Smooth muscle cell (in vitro differentiated cells): Measurements from ENCODE around the gene PHLDA1. TPM values are rescaled to one million over a fixed set of nuclear protein-coding genes. Genes with fewer than 3 reads are reported as not detected.

Source experiments
- DNase-seq: peaks from one replicate; lab custom pipeline; 2025; ENCODE audit not compliant: unreplicated experiment; lab: John Stamatoyannopoulos, UW
- H2AFZ ChIP-seq: fragments of 200-600 bp; sonication (generic); 2 replicates; pipeline ENCODE4 v1.6.0; 2016; ENCODE audit warnings: antibody characterized with exemption, low read depth, mild to moderate bottlenecking
- H3F3A ChIP-seq: fragments of 200-600 bp; sonication (generic); 2 replicates; pipeline ENCODE4 v1.6.0; 2017; ENCODE audit warnings: antibody characterized with exemption, low read depth
- H3K27ac ChIP-seq: fragments of 200-600 bp; sonication (generic); 2 replicates; pipeline ENCODE4 v1.5.1; 2016; ENCODE audit warnings: low read depth, mild to moderate bottlenecking
- H3K27me3 ChIP-seq: fragments of 200-600 bp; sonication (generic); 2 replicates; pipeline ENCODE4 v1.6.1; 2016; ENCODE audit warnings: low read depth, mild to moderate bottlenecking
- H3K36me3 ChIP-seq: fragments of 200-600 bp; sonication (generic); 2 replicates; pipeline ENCODE4 v1.5.1; 2016; ENCODE audit warnings: low read depth
- H3K4me1 ChIP-seq: fragments of 200-600 bp; sonication (generic); 2 replicates; pipeline ENCODE4 v1.5.1; 2016; ENCODE audit warnings: low read depth
- H3K4me2 ChIP-seq: fragments of 200-600 bp; sonication (generic); 2 replicates; pipeline ENCODE4 v1.6.0; 2016; ENCODE audit warnings: mild to moderate bottlenecking
- H3K4me3 ChIP-seq: fragments of 200-600 bp; sonication (generic); 2 replicates; pipeline ENCODE4 v1.5.1; 2016; ENCODE audit warnings: mild to moderate bottlenecking
- H3K79me2 ChIP-seq: fragments of 200-600 bp; sonication (generic); 2 replicates; pipeline ENCODE4 v1.6.0; 2016; ENCODE audit warnings: low read depth, mild to moderate bottlenecking
- H3K9ac ChIP-seq: fragments of 200-600 bp; sonication (generic); 2 replicates; pipeline ENCODE4 v1.6.0; 2016; ENCODE audit warnings: low read depth
- H3K9me3 ChIP-seq: fragments of 200-600 bp; sonication (generic); replicated peaks from 2 replicates; pipeline ENCODE4 v1.5.1; 2016; ENCODE audit warnings: low read depth
- H4K20me1 ChIP-seq: fragments of 200-600 bp; sonication (generic); 2 replicates; pipeline ENCODE4 v1.6.0; 2016; ENCODE audit warnings: low read depth
- WGBS: methylation state at CpG from one replicate; pipeline ENCODE4 v1.1.7; 2016; ENCODE audit warnings: low lambda C conversion rate; 5-methylcytosine and 5-hydroxymethylcytosine counted together
- polyA plus RNA-seq: library from polyadenylated mRNA; unstranded; fragments of >200 nt; fragmentation: Nextera tagmentation; extraction: Ambion mirVana; gene quantifications from 2 replicates; pipeline ENCODE4 v1.2.1, GENCODE V29; 2016
- total RNA-seq: library from RNA; depleted of rRNA; stranded (reverse); fragments of >200 nt; gene quantifications from 2 replicates; pipeline ENCODE4 v1.2.3, GENCODE V29; 2014
- TF ChIP-seq, protein P1 (sequence below): fragments of 200-600 bp; sonication (generic); IDR thresholded peaks from 2 replicates; pipeline ENCODE4 v1.5.1; 2017; ENCODE audit warnings: borderline replicate concordance, mild to moderate bottlenecking, antibody characterized with exemption; ENCODE audit not compliant: insufficient read depth, poor library complexity, severe bottlenecking

Gene PHLDA1
- total and polyA plus RNA-seq, 2 experiments from 2014 or later: 70.2 to 88.6 TPM

DNA sequence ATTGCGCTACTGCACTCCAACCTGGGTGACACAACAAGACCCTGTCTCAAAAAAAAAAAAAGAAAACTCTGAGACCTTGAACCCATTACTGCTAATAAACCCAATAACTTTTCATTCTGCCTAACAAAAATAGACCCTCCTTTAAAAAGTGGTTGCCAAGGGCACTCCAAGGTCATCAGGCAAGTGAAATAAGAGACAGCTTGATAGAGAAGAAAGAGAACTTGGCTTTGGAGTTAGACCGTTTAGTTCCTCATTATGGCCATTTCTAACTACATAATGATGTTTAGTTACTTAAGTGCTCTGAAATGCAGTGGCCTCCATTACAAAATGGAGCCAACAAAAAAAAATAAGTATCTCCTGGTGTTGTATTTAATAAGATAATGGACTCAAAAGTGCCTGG, 55.9 kb downstream of the PHLDA1 start:
- TF ChIP-seq, protein P1, sequence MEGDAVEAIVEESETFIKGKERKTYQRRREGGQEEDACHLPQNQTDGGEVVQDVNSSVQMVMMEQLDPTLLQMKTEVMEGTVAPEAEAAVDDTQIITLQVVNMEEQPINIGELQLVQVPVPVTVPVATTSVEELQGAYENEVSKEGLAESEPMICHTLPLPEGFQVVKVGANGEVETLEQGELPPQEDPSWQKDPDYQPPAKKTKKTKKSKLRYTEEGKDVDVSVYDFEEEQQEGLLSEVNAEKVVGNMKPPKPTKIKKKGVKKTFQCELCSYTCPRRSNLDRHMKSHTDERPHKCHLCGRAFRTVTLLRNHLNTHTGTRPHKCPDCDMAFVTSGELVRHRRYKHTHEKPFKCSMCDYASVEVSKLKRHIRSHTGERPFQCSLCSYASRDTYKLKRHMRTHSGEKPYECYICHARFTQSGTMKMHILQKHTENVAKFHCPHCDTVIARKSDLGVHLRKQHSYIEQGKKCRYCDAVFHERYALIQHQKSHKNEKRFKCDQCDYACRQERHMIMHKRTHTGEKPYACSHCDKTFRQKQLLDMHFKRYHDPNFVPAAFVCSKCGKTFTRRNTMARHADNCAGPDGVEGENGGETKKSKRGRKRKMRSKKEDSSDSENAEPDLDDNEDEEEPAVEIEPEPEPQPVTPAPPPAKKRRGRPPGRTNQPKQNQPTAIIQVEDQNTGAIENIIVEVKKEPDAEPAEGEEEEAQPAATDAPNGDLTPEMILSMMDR: no peak
- Histone ChIP-seq H3F3A (peaks cover 24% of the 10 kb centered on the region), H3K4me1 (peaks cover 13% of the 10 kb centered on the region), H3K9me3 (no peaks in the 10 kb centered on the region), H3K4me3 (no peak overlapping the region), H3K4me2 (peak overlapping the region; percentile 6), H3K9ac (peak overlapping the region; percentile 50), H3K79me2 (no peaks in the 10 kb centered on the region), H2AFZ (peak overlapping the region; percentile 78), H4K20me1 (no peaks in the 10 kb centered on the region), H3K27ac (peak overlapping the region; percentile 97), H3K36me3 (no peaks in the 10 kb centered on the region), H3K27me3 (no peaks in the 10 kb centered on the region)
- no peak for DNase-seq
- 91% methylated on average over 2 of the region's 2 CpGs for WGBS

Other genes starting within 250 kb of the PHLDA1 start
- gene NAP1L1, start 52.9 kb upstream of the PHLDA1 start, total RNA-seq: 221 and 282 TPM in 2 replicates
- gene NAP1L1, start 52.9 kb upstream of the PHLDA1 start, polyA plus RNA-seq: 110 and 127 TPM in 2 replicates